Astrocyte of the cerebellum (primary cell): ENCODE measurements around the gene ARHGEF26.

Source experiments
- DNase-seq: peaks from one replicate; pipeline ENCODE4 v3.0.0-alpha.2; 2011; ENCODE audit warnings: low read depth
- H3K4me3 ChIP-seq: 2 replicates; pipeline ENCODE4 v1.5.1; 2011; ENCODE audit warnings: mild to moderate bottlenecking, low read depth, low read length, moderate library complexity
- in situ Hi-C: cut with HindIII; loops from 2 replicates; pipeline ENCODE4 v1.10.0; 2017; ENCODE audit warnings: low sequenced_read_pairs
- TF ChIP-seq, protein P1 (sequence below): IDR thresholded peaks from 2 replicates; pipeline ENCODE4 v1.5.1; 2012; ENCODE audit warnings: low read length, low read depth, moderate library complexity, mild to moderate bottlenecking; ENCODE audit errors: missing control alignments

The ARHGEF26 gene

GRCh38 chr3:154228561-154229216 is 107.5 kb downstream of the ARHGEF26 start:
- in situ Hi-C loops: no loop called here
- TF ChIP-seq, protein P1, sequence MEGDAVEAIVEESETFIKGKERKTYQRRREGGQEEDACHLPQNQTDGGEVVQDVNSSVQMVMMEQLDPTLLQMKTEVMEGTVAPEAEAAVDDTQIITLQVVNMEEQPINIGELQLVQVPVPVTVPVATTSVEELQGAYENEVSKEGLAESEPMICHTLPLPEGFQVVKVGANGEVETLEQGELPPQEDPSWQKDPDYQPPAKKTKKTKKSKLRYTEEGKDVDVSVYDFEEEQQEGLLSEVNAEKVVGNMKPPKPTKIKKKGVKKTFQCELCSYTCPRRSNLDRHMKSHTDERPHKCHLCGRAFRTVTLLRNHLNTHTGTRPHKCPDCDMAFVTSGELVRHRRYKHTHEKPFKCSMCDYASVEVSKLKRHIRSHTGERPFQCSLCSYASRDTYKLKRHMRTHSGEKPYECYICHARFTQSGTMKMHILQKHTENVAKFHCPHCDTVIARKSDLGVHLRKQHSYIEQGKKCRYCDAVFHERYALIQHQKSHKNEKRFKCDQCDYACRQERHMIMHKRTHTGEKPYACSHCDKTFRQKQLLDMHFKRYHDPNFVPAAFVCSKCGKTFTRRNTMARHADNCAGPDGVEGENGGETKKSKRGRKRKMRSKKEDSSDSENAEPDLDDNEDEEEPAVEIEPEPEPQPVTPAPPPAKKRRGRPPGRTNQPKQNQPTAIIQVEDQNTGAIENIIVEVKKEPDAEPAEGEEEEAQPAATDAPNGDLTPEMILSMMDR: no peak
- no peak for DNase-seq
- no peak overlapping the region for H3K4me3 ChIP-seq

DNA sequence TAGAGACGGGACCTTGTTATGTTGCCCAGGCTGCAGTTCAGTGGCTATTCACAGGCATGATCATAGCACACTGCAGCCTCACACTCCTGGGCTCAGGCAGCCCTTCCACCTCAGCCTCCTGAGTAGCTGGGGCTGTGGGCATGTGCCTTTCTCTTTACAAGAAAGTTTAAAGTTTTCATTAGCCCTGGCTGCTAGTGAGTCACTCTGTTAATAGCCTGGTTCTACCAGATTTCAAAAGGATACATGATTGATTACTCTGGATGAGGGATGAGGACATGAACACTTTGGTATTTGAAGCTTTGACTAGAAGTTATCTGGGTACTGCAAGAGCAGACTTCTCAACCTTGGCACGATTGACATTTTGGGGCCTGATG is 108.0 kb downstream of the ARHGEF26 start:
- no peak for DNase-seq
- H3K4me3 ChIP-seq: no peak overlapping the region
- TF ChIP-seq, protein P1: no peak
- in situ Hi-C loops: no loop called here

GRCh38 chr3:154235330-154235729 is 114.1 kb downstream of the ARHGEF26 start:
- TF ChIP-seq, protein P1: no peak
- no peak overlapping the region for H3K4me3 ChIP-seq
- DNase-seq: no peak
- in situ Hi-C loops: no loop called here

- DNase-seq: no peak
- in situ Hi-C loops: no loop called here
- TF ChIP-seq, protein P1: no peak
- no peak overlapping the region for H3K4me3 ChIP-seq
Observed at GRCh38 chr3:154236331-154236730, 115.1 kb downstream of the ARHGEF26 start.

- TF ChIP-seq, protein P1: no peak
- in situ Hi-C loops: no loop called here
- no peak for DNase-seq
Observed at GRCh38 chr3:154240235-154240634, 119.0 kb downstream of the ARHGEF26 start.

DNA sequence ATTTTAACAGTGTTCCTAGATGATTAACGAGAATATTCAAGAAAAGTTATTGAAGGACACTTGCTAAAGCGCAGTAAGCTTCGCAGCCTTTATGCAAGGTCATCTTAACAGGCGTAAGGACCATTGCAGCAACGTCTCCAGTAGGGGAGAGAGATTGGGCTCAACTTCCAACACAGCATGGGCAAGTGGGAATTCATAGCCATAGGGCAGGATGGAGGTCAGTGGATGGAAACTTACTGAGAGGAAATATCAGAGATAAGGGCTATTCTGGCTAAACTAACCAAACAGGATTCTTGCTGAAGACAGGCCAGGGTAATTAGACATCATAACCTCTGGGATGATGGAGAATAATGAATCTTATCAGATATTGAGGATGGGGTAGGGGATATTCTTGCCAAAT is 120.3 kb downstream of the ARHGEF26 start:
- H3K4me3 ChIP-seq: no peak overlapping the region
- in situ Hi-C loops: no loop called here
- no peak for DNase-seq
- TF ChIP-seq, protein P1: no peak

More at GRCh38 chr3:154240235-154240634, 119.0 kb downstream of the ARHGEF26 start:
- H3K4me3 ChIP-seq: no peak overlapping the region
